ENCODE results near the gene ANO5.
A peak's percentile ranks its signal among the peaks of the same experiment; 100 is the strongest.

The ANO5 gene

GRCh38 chr11:22169833-22170232 lies 23.1 kb upstream of the ANO5 start:
- Histone ChIP-seq H2BK12ac (ENCODE audit: low read length) (no peak overlapping the region), H3K9me3 (replicated peaks in 1 of 2; ENCODE audit: control insufficient read depth in 2 of 2, insufficient read depth in 1 of 2, low read depth in 1 of 2, low read length in 2 of 2) (no peaks in the 10 kb centered on the region), H3K9ac (ENCODE audit: low read depth, low read length, poor library complexity) (no peak overlapping the region), H2BK5ac (ENCODE audit: low read length) (no peak overlapping the region), H3K4me3 (ENCODE audit: low read length in 2 of 2) (no peak overlapping the region), H4K8ac (ENCODE audit: low read depth, low read length) (no peak overlapping the region), H3K27me3 (ENCODE audit: control insufficient read depth in 3 of 3, insufficient read depth in 3 of 3, low read depth in 1 of 3, low read length in 3 of 3) (peaks cover 0 to 4% (median 0%) of the 10 kb centered on the region in 3 experiments), H2BK120ac (ENCODE audit: low read depth, low read length) (no peak overlapping the region), H3K27ac (replicated peaks; ENCODE audit: low read length) (no peak overlapping the region), H4K91ac (ENCODE audit: low read depth, low read length, poor library complexity) (no peak overlapping the region), H3K79me1 (ENCODE audit: low read depth, low read length) (no peaks in the 10 kb centered on the region), H3K14ac (ENCODE audit: low read length) (no peak overlapping the region), H2AFZ (ENCODE audit: low read length) (no peak overlapping the region), H2AK5ac (ENCODE audit: low read depth, low read length) (no peak overlapping the region), H2BK15ac (ENCODE audit: low read length) (no peak overlapping the region), H3K4me2 (ENCODE audit: insufficient read depth, low read length, poor library complexity, severe bottlenecking) (no peak overlapping the region), H3K36me3 (replicated peaks in 1 of 2; ENCODE audit: control insufficient read depth in 2 of 2, insufficient read depth in 2 of 2, low read length in 2 of 2) (no peaks in the 10 kb centered on the region), H3K4me1 (ENCODE audit: control insufficient read depth in 2 of 2, insufficient read depth in 1 of 2, low read depth in 1 of 2, low read length in 2 of 2) (no peaks in the 10 kb centered on the region), H3K4ac (ENCODE audit: low read length) (no peak overlapping the region), H3K18ac (ENCODE audit: low read length) (no peak overlapping the region), H3K23ac (ENCODE audit: low read depth, low read length, poor library complexity) (no peak overlapping the region)
- no peak for DNase-seq (ENCODE audit: low spot score)
- WGBS, 2 donors (ENCODE audit: extremely low coverage in 2 of 2, insufficient read length in 2 of 2, insufficient replicate concordance in 1 of 2) = no CpG with 5 or more reads among the region's 2 CpGs

GRCh38 chr11:22173532-22173931 lies 19.4 kb upstream of the ANO5 start:
- Histone ChIP-seq H3K4me3 (ENCODE audit: low read length in 2 of 2) (no peak overlapping the region), H3K9ac (ENCODE audit: low read depth, low read length, poor library complexity) (no peak overlapping the region), H3K36me3 (replicated peaks in 1 of 2; ENCODE audit: control insufficient read depth in 2 of 2, insufficient read depth in 2 of 2, low read length in 2 of 2) (no peaks in the 10 kb centered on the region), H4K91ac (ENCODE audit: low read depth, low read length, poor library complexity) (no peak overlapping the region), H2BK15ac (ENCODE audit: low read length) (no peak overlapping the region), H3K27ac (replicated peaks; ENCODE audit: low read length) (no peak overlapping the region), H4K8ac (ENCODE audit: low read depth, low read length) (no peak overlapping the region), H3K14ac (ENCODE audit: low read length) (no peak overlapping the region), H2BK120ac (ENCODE audit: low read depth, low read length) (no peak overlapping the region), H2BK5ac (ENCODE audit: low read length) (no peak overlapping the region), H3K79me1 (ENCODE audit: low read depth, low read length) (no peaks in the 10 kb centered on the region), H2AK5ac (ENCODE audit: low read depth, low read length) (no peak overlapping the region), H3K27me3 (ENCODE audit: control insufficient read depth in 3 of 3, insufficient read depth in 3 of 3, low read depth in 1 of 3, low read length in 3 of 3) (peaks cover 0 to under 1% (median 0%) of the 10 kb centered on the region in 3 experiments), H3K18ac (ENCODE audit: low read length) (no peak overlapping the region), H3K4me2 (ENCODE audit: insufficient read depth, low read length, poor library complexity, severe bottlenecking) (no peak overlapping the region), H3K23ac (ENCODE audit: low read depth, low read length, poor library complexity) (no peak overlapping the region), H3K9me3 (replicated peaks in 1 of 2; ENCODE audit: control insufficient read depth in 2 of 2, insufficient read depth in 1 of 2, low read depth in 1 of 2, low read length in 2 of 2) (no peaks in the 10 kb centered on the region), H3K4me1 (ENCODE audit: control insufficient read depth in 2 of 2, insufficient read depth in 1 of 2, low read depth in 1 of 2, low read length in 2 of 2) (no peaks in the 10 kb centered on the region), H2AFZ (ENCODE audit: low read length) (no peak overlapping the region), H3K4ac (ENCODE audit: low read length) (no peak overlapping the region), H2BK12ac (ENCODE audit: low read length) (no peak overlapping the region)
- DNase-seq (ENCODE audit: low spot score) = no peak
- no CpG with 5 or more reads among the region's 4 CpGs for WGBS, 2 donors (ENCODE audit: extremely low coverage in 2 of 2, insufficient read length in 2 of 2, insufficient replicate concordance in 1 of 2)

- H2BK12ac ChIP-seq (ENCODE audit: low read length) = no peak overlapping the region
- no peaks in the 10 kb centered on the region for H3K9me3 ChIP-seq (replicated peaks in 1 of 2; ENCODE audit: control insufficient read depth in 2 of 2, insufficient read depth in 1 of 2, low read depth in 1 of 2, low read length in 2 of 2)
- H2BK15ac ChIP-seq (ENCODE audit: low read length) = no peak overlapping the region
- no peak overlapping the region for H2AK5ac ChIP-seq (ENCODE audit: low read depth, low read length)
- H3K9ac ChIP-seq (ENCODE audit: low read depth, low read length, poor library complexity) = no peak overlapping the region
- no peak overlapping the region for H3K27ac ChIP-seq (replicated peaks; ENCODE audit: low read length)
- no peak for DNase-seq (ENCODE audit: low spot score)
- H4K91ac ChIP-seq (ENCODE audit: low read depth, low read length, poor library complexity) = no peak overlapping the region
- H3K4me1 ChIP-seq (ENCODE audit: control insufficient read depth in 2 of 2, insufficient read depth in 1 of 2, low read depth in 1 of 2, low read length in 2 of 2) = peaks cover 0 to 3% of the 10 kb centered on the region in 2 donors
- no peak overlapping the region for H2BK5ac ChIP-seq (ENCODE audit: low read length)
- no peak overlapping the region for H3K23ac ChIP-seq (ENCODE audit: low read depth, low read length, poor library complexity)
- no peak overlapping the region for H3K4me2 ChIP-seq (ENCODE audit: insufficient read depth, low read length, poor library complexity, severe bottlenecking)
- H3K27me3 ChIP-seq (ENCODE audit: control insufficient read depth in 3 of 3, insufficient read depth in 3 of 3, low read depth in 1 of 3, low read length in 3 of 3) = no peaks in the 10 kb centered on the region
- H3K4me3 ChIP-seq (ENCODE audit: low read length in 2 of 2) = no peak overlapping the region
- H3K14ac ChIP-seq (ENCODE audit: low read length) = no peak overlapping the region
- H2BK120ac ChIP-seq (ENCODE audit: low read depth, low read length) = no peak overlapping the region
- H4K8ac ChIP-seq (ENCODE audit: low read depth, low read length) = peak overlapping the region; percentile 5
- no peak overlapping the region for H2AFZ ChIP-seq (ENCODE audit: low read length)
- H3K18ac ChIP-seq (ENCODE audit: low read length) = no peak overlapping the region
- no peak overlapping the region for H3K4ac ChIP-seq (ENCODE audit: low read length)
- WGBS, 2 donors (ENCODE audit: extremely low coverage in 2 of 2, insufficient read length in 2 of 2, insufficient replicate concordance in 1 of 2) = no CpG with 5 or more reads among the region's 4 CpGs
- no peaks in the 10 kb centered on the region for H3K36me3 ChIP-seq (replicated peaks in 1 of 2; ENCODE audit: control insufficient read depth in 2 of 2, insufficient read depth in 2 of 2, low read length in 2 of 2)
- H3K79me1 ChIP-seq (ENCODE audit: low read depth, low read length) = no peaks in the 10 kb centered on the region
Measured at GRCh38 chr11:22177186-22177585, 15.7 kb upstream of the ANO5 start.

- Histone ChIP-seq H3K23ac (ENCODE audit: low read depth, low read length, poor library complexity) (no peak overlapping the region), H2BK12ac (ENCODE audit: low read length) (no peak overlapping the region), H2BK120ac (ENCODE audit: low read depth, low read length) (no peak overlapping the region), H3K4me3 (ENCODE audit: low read length in 2 of 2) (no peak overlapping the region), H3K9ac (ENCODE audit: low read depth, low read length, poor library complexity) (no peak overlapping the region), H3K27ac (replicated peaks; ENCODE audit: low read length) (no peak overlapping the region), H3K27me3 (ENCODE audit: control insufficient read depth in 3 of 3, insufficient read depth in 3 of 3, low read depth in 1 of 3, low read length in 3 of 3) (no peaks in the 10 kb centered on the region), H3K36me3 (replicated peaks in 1 of 2; ENCODE audit: control insufficient read depth in 2 of 2, insufficient read depth in 2 of 2, low read length in 2 of 2) (no peaks in the 10 kb centered on the region), H4K8ac (ENCODE audit: low read depth, low read length) (no peak overlapping the region), H3K14ac (ENCODE audit: low read length) (no peak overlapping the region), H3K4me1 (ENCODE audit: control insufficient read depth in 2 of 2, insufficient read depth in 1 of 2, low read depth in 1 of 2, low read length in 2 of 2) (peaks cover 0 to 3% of the 10 kb centered on the region in 2 donors), H4K91ac (ENCODE audit: low read depth, low read length, poor library complexity) (no peak overlapping the region), H2BK5ac (ENCODE audit: low read length) (no peak overlapping the region), H3K9me3 (replicated peaks in 1 of 2; ENCODE audit: control insufficient read depth in 2 of 2, insufficient read depth in 1 of 2, low read depth in 1 of 2, low read length in 2 of 2) (no peaks in the 10 kb centered on the region), H3K79me1 (ENCODE audit: low read depth, low read length) (no peaks in the 10 kb centered on the region), H2BK15ac (ENCODE audit: low read length) (no peak overlapping the region), H3K4me2 (ENCODE audit: insufficient read depth, low read length, poor library complexity, severe bottlenecking) (no peak overlapping the region), H3K4ac (ENCODE audit: low read length) (no peak overlapping the region), H3K18ac (ENCODE audit: low read length) (no peak overlapping the region), H2AK5ac (ENCODE audit: low read depth, low read length) (no peak overlapping the region), H2AFZ (ENCODE audit: low read length) (no peak overlapping the region)
- no peak for DNase-seq (ENCODE audit: low spot score)
Measured at GRCh38 chr11:22179626-22180025, 13.3 kb upstream of the ANO5 start.

Data from neuronal stem cell (in vitro differentiated cells).